GM12878 (cell line): ENCODE results near the gene PTGER4.

Source experiments
- ASH2L ChIP-seq: fragments of 300-600, 200-600 bp; sonication (generic); IDR thresholded peaks from 2 replicates; pipeline ENCODE4 v1.6.1; 2017; ENCODE audit warnings: low read depth, mild to moderate bottlenecking, borderline replicate concordance
- CHD4 ChIP-seq: fragments of 200-600 bp; sonication (generic); IDR thresholded peaks from 2 replicates; pipeline ENCODE4 v1.6.1; 2016; ENCODE audit warnings: mild to moderate bottlenecking
- CTCF ChIP-seq, 3 experiments: IDR thresholded peaks in 2 of 3; conservative IDR thresholded peaks in 1 of 3; 2 replicates each; pipeline ENCODE4 v1.5.1; 2011; ENCODE audit warnings: low read depth in 3 of 3, low read length in 3 of 3, mild to moderate bottlenecking in 3 of 3, control low read depth in 2 of 3, moderate library complexity in 2 of 3, inconsistent platforms in 1 of 3, mixed read lengths in 1 of 3; ENCODE audit not compliant: control insufficient read depth in 2 of 3, insufficient read depth in 1 of 3; ENCODE audit errors: extremely low read depth in 1 of 3
- ESRRA ChIP-seq: IDR thresholded peaks from 2 replicates; pipeline ENCODE4 v1.6.1; 2012; ENCODE audit warnings: mild to moderate bottlenecking, low read length, improper control_type of control experiment
- EZH2 ChIP-seq: IDR thresholded peaks from 2 replicates; pipeline ENCODE4 v1.6.1; 2012; ENCODE audit warnings: low read depth, mild to moderate bottlenecking, control low read depth, inconsistent platforms, low read length, borderline replicate concordance; ENCODE audit not compliant: control insufficient read depth
- NRF1 ChIP-seq: conservative IDR thresholded peaks from 2 replicates; pipeline ENCODE4 v1.6.1; 2011; ENCODE audit warnings: mild to moderate bottlenecking, low read depth, low read length, improper control_type of control experiment
- PBX3 ChIP-seq: IDR thresholded peaks from 2 replicates; pipeline ENCODE4 v1.6.1; 2011; ENCODE audit warnings: mild to moderate bottlenecking, low read depth, low read length, moderate library complexity; ENCODE audit not compliant: insufficient replicate concordance
- POLR2A ChIP-seq: IDR thresholded peaks from 2 replicates; pipeline ENCODE4 v1.6.1; 2011; ENCODE audit warnings: low read depth, mild to moderate bottlenecking, low read length
- RBBP5 ChIP-seq: fragments of 200-600 bp; sonication (generic); conservative IDR thresholded peaks from 2 replicates; pipeline ENCODE4 v1.6.1; 2016
- RFX5 ChIP-seq: IDR thresholded peaks from 2 replicates; pipeline ENCODE4 v1.6.1; 2011; ENCODE audit warnings: low read depth, low read length, improper control_type of control experiment
- STAT3 ChIP-seq: IDR thresholded peaks from 2 replicates; pipeline ENCODE4 v1.6.1; 2011; ENCODE audit warnings: low read depth, low read length, improper control_type of control experiment
- TAF1 ChIP-seq: IDR thresholded peaks from 2 replicates; pipeline ENCODE4 v1.6.1; 2011; ENCODE audit warnings: mild to moderate bottlenecking, low read depth, low read length, borderline replicate concordance
- ZBTB4 ChIP-seq: fragments of 450-650 bp; formaldehyde crosslinking; IDR thresholded peaks from 2 replicates; pipeline ENCODE4 v1.4.0; 2022; ENCODE audit warnings: mild to moderate bottlenecking, moderate library complexity
- ZNF274 ChIP-seq: IDR thresholded peaks from one replicate; pipeline ENCODE4 v1.8.0; 2011; ENCODE audit not compliant: insufficient read length, insufficient read depth

- no peak for TF ChIP-seq CTCF (IDR thresholded peaks at IDR 0.05 in 2 of 3, conservative IDR thresholded peaks at IDR 0.05 in 1 of 3; ENCODE audit: control insufficient read depth in 2 of 3, extremely low read depth in 1 of 3, insufficient read depth in 1 of 3, low read depth in 3 of 3, low read length in 3 of 3)
- TF ChIP-seq ZBTB4 (CRISPR knock-in tag), result no peak
- TF ChIP-seq PBX3, result no peak
- TF ChIP-seq ASH2L, result no peak
- no peak for TF ChIP-seq POLR2A
- no peak for TF ChIP-seq RBBP5
- no peak for TF ChIP-seq CHD4
- no peak for TF ChIP-seq TAF1
- TF ChIP-seq NRF1, result no peak
- no peak for TF ChIP-seq ESRRA
- TF ChIP-seq ZNF274, result no peak
- no peak for TF ChIP-seq RFX5
- TF ChIP-seq EZH2, result no peak
- no peak for TF ChIP-seq STAT3
These were observed 54.3 kb downstream of the PTGER4 start for GRCh38 chr5:40733879-40734563.
